ENCODE data around the gene DOCK2.

DNA sequence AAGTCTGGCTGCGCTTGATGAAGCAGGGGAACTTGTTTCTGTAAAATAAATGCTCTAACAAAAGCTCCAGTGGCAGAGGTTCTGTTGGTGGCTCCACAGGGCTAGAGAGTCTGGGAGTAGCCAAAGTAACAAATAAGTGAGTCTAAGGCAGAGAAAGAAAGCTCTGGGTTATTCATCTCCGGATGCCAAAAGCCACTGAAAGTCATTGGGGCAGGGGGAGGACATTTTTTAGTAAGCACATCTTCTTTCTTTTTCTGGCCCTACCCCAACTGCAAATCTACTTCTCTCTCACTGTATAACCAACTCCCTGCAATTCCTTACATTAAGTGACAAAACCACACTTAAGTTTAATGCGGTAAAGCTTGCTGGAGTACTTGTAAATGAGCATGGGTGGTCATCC, 201.6 kb downstream of the DOCK2 start:
- TF ChIP-seq, protein P1, sequence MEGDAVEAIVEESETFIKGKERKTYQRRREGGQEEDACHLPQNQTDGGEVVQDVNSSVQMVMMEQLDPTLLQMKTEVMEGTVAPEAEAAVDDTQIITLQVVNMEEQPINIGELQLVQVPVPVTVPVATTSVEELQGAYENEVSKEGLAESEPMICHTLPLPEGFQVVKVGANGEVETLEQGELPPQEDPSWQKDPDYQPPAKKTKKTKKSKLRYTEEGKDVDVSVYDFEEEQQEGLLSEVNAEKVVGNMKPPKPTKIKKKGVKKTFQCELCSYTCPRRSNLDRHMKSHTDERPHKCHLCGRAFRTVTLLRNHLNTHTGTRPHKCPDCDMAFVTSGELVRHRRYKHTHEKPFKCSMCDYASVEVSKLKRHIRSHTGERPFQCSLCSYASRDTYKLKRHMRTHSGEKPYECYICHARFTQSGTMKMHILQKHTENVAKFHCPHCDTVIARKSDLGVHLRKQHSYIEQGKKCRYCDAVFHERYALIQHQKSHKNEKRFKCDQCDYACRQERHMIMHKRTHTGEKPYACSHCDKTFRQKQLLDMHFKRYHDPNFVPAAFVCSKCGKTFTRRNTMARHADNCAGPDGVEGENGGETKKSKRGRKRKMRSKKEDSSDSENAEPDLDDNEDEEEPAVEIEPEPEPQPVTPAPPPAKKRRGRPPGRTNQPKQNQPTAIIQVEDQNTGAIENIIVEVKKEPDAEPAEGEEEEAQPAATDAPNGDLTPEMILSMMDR (IDR thresholded peaks at IDR 0.05; ENCODE audit: borderline replicate concordance, extremely low read depth, low read length, poor library complexity, severe bottlenecking) = no peak
- no peak for TF ChIP-seq EZH2 (IDR thresholded peaks at IDR 0.05; ENCODE audit: borderline replicate concordance, low read depth, low read length, severe bottlenecking)
